ENCODE results near the gene TEX36.

DNA sequence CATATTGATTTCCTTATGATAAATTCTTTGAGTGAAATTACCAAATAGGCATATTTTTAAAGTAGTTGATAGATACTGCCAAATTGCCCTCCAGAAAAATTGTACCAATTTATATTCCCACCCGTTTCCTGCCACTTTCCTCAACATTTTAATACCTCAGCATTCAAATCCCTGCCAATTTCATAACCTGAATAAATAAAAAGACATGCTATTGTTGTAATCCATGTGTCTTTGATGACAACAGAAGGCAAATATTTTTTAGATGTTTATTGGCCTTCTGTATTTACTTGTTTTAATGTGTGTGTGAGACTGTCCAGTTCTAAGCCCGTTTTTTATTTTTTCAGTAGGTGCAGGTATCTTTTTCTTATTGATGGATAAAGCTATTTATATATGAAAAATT, 71.7 kb downstream of the TEX36 start:
- TF ChIP-seq EP300 (IDR thresholded peaks at IDR 0.05; ENCODE audit: borderline replicate concordance), result no peak
- no peak for TF ChIP-seq RAD21 (IDR thresholded peaks at IDR 0.05; ENCODE audit: low read depth)
